NCI-H226 (cell line): ENCODE results near the gene SLC38A3.

ENCODE experiments used
- DNase-seq: peaks from one replicate; pipeline ENCODE4 v3.0.0-alpha.2; 2015

Gene SLC38A3

GRCh38 chr3:50169232-50169832, 35.7 kb upstream of the SLC38A3 start:
- no peak for DNase-seq

GRCh38 chr3:50169858-50170257, 35.2 kb upstream of the SLC38A3 start:
- no peak for DNase-seq

GRCh38 chr3:50170689-50171088, 34.4 kb upstream of the SLC38A3 start:
- DNase-seq: peak; percentile 28

- no peak for DNase-seq
These were observed 33.4 kb upstream of the SLC38A3 start for GRCh38 chr3:50171540-50172301.

GRCh38 chr3:50172626-50173220, 32.3 kb upstream of the SLC38A3 start:
- no peak for DNase-seq

- no peak for DNase-seq
These were observed 31.2 kb upstream of the SLC38A3 start for GRCh38 chr3:50173685-50174516.

GRCh38 chr3:50174517-50174895, 30.6 kb upstream of the SLC38A3 start:
- DNase-seq: no peak

- no peak for DNase-seq
These were observed 30.0 kb upstream of the SLC38A3 start for GRCh38 chr3:50174947-50175524.

GRCh38 chr3:50177346-50177745, 27.7 kb upstream of the SLC38A3 start:
- DNase-seq: no peak

GRCh38 chr3:50179710-50180109, 25.4 kb upstream of the SLC38A3 start:
- peak; percentile 72 for DNase-seq

GRCh38 chr3:50181985-50182384, 23.1 kb upstream of the SLC38A3 start:
- no peak for DNase-seq

- DNase-seq: no peak
These were observed 22.5 kb upstream of the SLC38A3 start for GRCh38 chr3:50182533-50183099.

GRCh38 chr3:50183755-50184154, 21.3 kb upstream of the SLC38A3 start:
- no peak for DNase-seq

GRCh38 chr3:50184242-50184978, 20.7 kb upstream of the SLC38A3 start:
- DNase-seq: no peak

- no peak for DNase-seq
These were observed 19.8 kb upstream of the SLC38A3 start for GRCh38 chr3:50185230-50185629.

- DNase-seq: no peak
These were observed 19.0 kb upstream of the SLC38A3 start for GRCh38 chr3:50186096-50186495.

- DNase-seq: no peak
These were observed 17.3 kb upstream of the SLC38A3 start for GRCh38 chr3:50187750-50188149.

GRCh38 chr3:50189274-50189673, 15.8 kb upstream of the SLC38A3 start:
- peak; percentile 64 for DNase-seq

- DNase-seq: no peak
These were observed 15.1 kb upstream of the SLC38A3 start for GRCh38 chr3:50189989-50190388.

- no peak for DNase-seq
These were observed 14.0 kb upstream of the SLC38A3 start, which contains the start of gene GNAT1 for GRCh38 chr3:50190936-50191660. GNAT1 (plus strand) TSS chr3:50191610; CDS start chr3:50191726, 116 bp downstream.

GRCh38 chr3:50192124-50192523, 12.9 kb upstream of the SLC38A3 start:
- DNase-seq: no peak
